Osteocyte (in vitro differentiated cells): ENCODE measurements around the gene CORT. TPM values are rescaled to one million over a fixed set of nuclear protein-coding genes. Genes with fewer than 3 reads are reported as not detected.

Source experiments
- DNase-seq: peaks from one replicate; pipeline ENCODE4 v3.0.0; 2021; ENCODE audit warnings: mixed read lengths; ENCODE audit not compliant: unreplicated experiment; ENCODE audit errors: extremely low spot score
- H3K27ac Mint-ChIP-seq: one replicate; pipeline ENCODE4 v1.8.0; 2021; ENCODE audit warnings: mild to moderate bottlenecking, mixed read lengths; ENCODE audit not compliant: unreplicated experiment
- H3K27me3 Mint-ChIP-seq: one replicate; pipeline ENCODE4 v1.8.0; 2021; ENCODE audit warnings: mixed read lengths; ENCODE audit not compliant: unreplicated experiment
- H3K36me3 Mint-ChIP-seq: one replicate; pipeline ENCODE4 v1.8.0; 2021; ENCODE audit warnings: mixed read lengths; ENCODE audit not compliant: unreplicated experiment
- H3K4me1 Mint-ChIP-seq: one replicate; pipeline ENCODE4 v1.8.0; 2021; ENCODE audit warnings: mixed read lengths; ENCODE audit not compliant: unreplicated experiment
- H3K4me3 Mint-ChIP-seq: one replicate; pipeline ENCODE4 v1.8.0; 2021; ENCODE audit warnings: mild to moderate bottlenecking, moderate library complexity, mixed read lengths; ENCODE audit not compliant: unreplicated experiment
- H3K9me3 Mint-ChIP-seq: one replicate; pipeline ENCODE4 v1.8.0; 2021; ENCODE audit warnings: mixed read lengths; ENCODE audit not compliant: unreplicated experiment
- total RNA-seq: library from RNA; stranded (reverse); gene quantifications from 2 replicates; pipeline ENCODE4 v1.2.1, GENCODE V29; 2021
- TF ChIP-seq, protein P1 (sequence below): fragments of 200-600 bp; sonication (generic); IDR thresholded peaks from 2 replicates; pipeline ENCODE4 v1.5.0; 2021; ENCODE audit warnings: antibody characterized with exemption, mild to moderate bottlenecking, moderate library complexity

The CORT gene
- total RNA-seq, 1 donor from 2014 or later: 0.40 TPM

DNA sequence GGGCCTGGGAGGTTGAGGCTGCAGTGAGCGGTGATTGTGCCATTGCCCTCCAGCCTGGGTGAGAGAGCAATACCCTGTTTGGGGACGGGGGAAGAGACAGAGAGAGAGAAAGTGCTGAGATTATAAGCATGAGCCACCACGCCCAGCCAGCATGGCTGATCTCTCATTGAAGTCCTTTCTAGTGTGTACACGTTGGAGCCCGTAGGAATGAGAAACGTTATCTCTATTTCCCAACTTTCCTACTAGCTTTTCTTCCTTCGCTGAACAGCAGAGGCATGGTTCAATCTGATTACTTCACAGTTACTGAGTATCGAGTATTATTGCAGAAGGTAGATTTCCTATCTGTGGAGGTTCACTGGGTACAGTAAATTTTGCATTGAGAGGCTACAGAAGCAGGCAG lies 29.5 kb downstream of the CORT start:
- no peak for DNase-seq
- H3K27me3 Mint-ChIP-seq: no peaks in the 10 kb centered on the region
- H3K9me3 Mint-ChIP-seq: no peaks in the 10 kb centered on the region
- TF ChIP-seq, protein P1, sequence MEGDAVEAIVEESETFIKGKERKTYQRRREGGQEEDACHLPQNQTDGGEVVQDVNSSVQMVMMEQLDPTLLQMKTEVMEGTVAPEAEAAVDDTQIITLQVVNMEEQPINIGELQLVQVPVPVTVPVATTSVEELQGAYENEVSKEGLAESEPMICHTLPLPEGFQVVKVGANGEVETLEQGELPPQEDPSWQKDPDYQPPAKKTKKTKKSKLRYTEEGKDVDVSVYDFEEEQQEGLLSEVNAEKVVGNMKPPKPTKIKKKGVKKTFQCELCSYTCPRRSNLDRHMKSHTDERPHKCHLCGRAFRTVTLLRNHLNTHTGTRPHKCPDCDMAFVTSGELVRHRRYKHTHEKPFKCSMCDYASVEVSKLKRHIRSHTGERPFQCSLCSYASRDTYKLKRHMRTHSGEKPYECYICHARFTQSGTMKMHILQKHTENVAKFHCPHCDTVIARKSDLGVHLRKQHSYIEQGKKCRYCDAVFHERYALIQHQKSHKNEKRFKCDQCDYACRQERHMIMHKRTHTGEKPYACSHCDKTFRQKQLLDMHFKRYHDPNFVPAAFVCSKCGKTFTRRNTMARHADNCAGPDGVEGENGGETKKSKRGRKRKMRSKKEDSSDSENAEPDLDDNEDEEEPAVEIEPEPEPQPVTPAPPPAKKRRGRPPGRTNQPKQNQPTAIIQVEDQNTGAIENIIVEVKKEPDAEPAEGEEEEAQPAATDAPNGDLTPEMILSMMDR: no peak
- H3K27ac Mint-ChIP-seq: no peak overlapping the region
- peaks cover 22% of the 10 kb centered on the region for H3K4me1 Mint-ChIP-seq
- H3K4me3 Mint-ChIP-seq: no peak overlapping the region
- no peaks in the 10 kb centered on the region for H3K36me3 Mint-ChIP-seq

DNA sequence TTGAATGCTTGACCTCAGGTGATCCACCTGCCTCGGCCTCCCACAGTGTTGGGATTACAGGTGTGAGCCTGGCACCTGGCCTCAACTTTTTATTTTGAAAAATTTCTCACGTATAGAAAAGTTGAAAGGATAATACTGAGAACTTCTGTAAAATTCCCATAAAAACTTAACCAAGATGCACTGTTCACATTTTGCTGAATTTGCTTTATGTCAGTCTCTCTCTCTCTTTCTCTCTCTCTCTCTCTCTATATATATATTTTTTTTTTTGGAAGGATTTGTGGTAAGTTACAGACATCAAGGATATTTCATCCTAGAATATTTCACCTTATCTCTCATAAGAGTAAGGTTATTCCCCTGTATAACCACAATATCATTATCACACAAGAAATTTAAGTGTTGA lies 30.8 kb downstream of the CORT start:
- no peak overlapping the region for H3K27ac Mint-ChIP-seq
- no peaks in the 10 kb centered on the region for H3K9me3 Mint-ChIP-seq
- TF ChIP-seq, protein P1: no peak
- H3K27me3 Mint-ChIP-seq: no peaks in the 10 kb centered on the region
- peaks cover 12% of the 10 kb centered on the region for H3K4me1 Mint-ChIP-seq
- no peaks in the 10 kb centered on the region for H3K36me3 Mint-ChIP-seq
- no peak for DNase-seq
- no peak overlapping the region for H3K4me3 Mint-ChIP-seq

DNA sequence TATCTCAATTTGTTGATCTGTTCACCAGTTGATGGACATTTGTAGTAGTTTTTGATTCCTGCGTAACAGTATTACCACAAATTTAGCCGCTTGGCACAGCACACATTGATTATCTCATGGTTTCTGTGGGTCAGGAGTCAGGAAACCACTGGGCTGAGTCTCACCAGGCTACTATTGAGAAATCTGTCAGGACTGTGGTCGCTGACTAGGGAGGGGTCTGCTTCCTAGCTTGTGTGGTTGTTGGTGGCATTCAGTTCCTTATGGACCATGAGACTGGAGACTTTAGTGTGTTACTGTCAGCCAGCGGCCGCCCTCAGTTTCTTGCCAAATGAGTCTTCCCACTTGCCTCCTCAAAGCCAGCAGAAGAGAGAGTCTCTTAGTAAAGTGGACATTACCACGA lies 34.7 kb downstream of the CORT start:
- Mint-ChIP-seq H3K4me1 (peaks cover under 1% of the 10 kb centered on the region), H3K4me3 (no peak overlapping the region), H3K9me3 (no peaks in the 10 kb centered on the region), H3K27ac (no peak overlapping the region), H3K27me3 (no peaks in the 10 kb centered on the region), H3K36me3 (peaks cover 4% of the 10 kb centered on the region)
- DNase-seq: no peak
- TF ChIP-seq, protein P1: no peak

DNA sequence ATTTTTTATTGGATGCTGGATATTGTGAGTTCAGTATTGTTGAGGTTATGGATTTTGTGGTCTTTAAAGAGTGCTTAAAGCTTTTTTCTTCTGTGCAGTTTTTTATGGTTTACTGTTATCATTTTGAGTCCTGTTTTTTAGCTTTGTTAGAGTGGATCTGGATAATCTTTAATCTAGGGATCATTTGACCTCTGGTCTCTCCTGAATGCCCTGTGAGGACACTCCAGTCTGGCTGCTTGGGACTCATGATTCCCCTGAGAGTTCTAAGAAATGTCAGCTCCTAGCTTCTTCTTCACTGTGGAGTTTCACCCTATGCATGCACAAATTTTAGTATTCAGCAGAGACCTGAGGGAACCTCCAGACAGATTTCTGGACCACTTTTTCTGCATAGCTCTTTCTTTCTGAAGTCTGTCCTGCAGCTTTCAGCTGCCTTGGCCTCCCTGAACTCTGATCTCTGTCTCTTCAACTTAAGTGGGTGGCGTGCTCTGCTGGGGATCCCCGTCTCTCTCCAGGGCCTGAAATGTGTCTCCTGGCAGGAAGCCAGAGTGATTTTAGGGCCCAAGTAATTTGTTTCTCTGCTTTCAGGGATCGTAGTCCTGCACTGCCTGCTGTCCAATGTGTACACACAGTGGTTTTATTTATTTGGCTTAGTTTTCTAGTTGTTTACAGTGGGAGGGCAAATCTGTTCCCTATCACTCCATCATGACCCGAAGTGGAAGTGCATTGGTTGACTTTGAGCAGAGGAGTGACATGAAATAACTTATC lies 39.6 kb downstream of the CORT start:
- Mint-ChIP-seq H3K36me3 (peaks cover 4% of the 10 kb centered on the region), H3K4me3 (no peak overlapping the region), H3K9me3 (no peaks in the 10 kb centered on the region), H3K27ac (no peak overlapping the region), H3K4me1 (peaks cover 10% of the 10 kb centered on the region), H3K27me3 (no peaks in the 10 kb centered on the region)
- TF ChIP-seq, protein P1: no peak
- DNase-seq: no peak

DNA sequence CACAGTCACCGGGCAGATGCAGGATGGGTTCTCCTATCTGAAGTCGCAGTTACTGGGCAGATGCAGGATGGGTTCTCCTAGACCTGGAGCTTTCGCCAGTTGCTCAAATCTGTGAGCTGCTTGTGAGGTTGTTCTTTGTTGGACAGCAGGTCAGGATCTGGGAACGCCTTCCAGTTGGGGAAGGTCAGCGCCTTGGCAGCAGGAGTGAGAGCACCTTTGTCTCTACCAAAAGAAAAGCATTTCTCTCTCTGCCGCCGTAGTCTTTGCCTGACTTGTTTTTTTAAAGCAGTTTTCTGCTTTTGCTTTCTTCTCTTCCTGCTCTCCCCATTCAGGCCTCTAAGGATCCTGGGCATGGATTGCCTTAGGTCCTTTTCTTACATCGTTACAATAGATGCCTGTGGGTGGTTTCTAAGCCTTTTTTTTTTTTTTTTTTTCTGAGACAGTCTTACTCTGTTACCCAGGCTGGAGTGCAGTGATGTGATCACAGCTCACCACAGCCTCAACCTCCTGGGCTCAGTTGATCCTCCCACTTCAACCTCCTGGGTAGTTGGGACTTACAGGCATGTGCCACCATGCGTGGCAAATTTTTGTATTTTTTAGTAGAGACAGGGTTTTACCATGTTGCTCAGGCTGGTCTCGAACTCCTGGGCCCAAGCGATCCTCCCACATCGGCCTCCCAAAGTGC lies 40.6 kb downstream of the CORT start:
- Mint-ChIP-seq H3K4me3 (no peak overlapping the region), H3K27me3 (no peaks in the 10 kb centered on the region), H3K27ac (no peak overlapping the region), H3K9me3 (no peaks in the 10 kb centered on the region), H3K4me1 (peaks cover 19% of the 10 kb centered on the region), H3K36me3 (peaks cover 4% of the 10 kb centered on the region)
- TF ChIP-seq, protein P1: no peak
- DNase-seq: no peak
